NCI-H1694 treated with DMSO at 0.1 percent for 48 hours (cell line): Measurements from ENCODE around the gene MASP2.
"Not testable (repeated sequence)": the region's sequence is repeated elsewhere in the genome, so short reads cannot be mapped to it uniquely, and the experiment has no call there.

Experiments
- DNase-seq: peaks from one replicate; lab custom pipeline; 2025; lab: John Stamatoyannopoulos, UW

The MASP2 gene

GRCh38 chr1:11046625-11047365 is at the start of gene MASP2:
MASP2 (minus strand) TSS chr1:11047239; CDS start chr1:11047207, 32 bp downstream.
- no peak for DNase-seq

DNA sequence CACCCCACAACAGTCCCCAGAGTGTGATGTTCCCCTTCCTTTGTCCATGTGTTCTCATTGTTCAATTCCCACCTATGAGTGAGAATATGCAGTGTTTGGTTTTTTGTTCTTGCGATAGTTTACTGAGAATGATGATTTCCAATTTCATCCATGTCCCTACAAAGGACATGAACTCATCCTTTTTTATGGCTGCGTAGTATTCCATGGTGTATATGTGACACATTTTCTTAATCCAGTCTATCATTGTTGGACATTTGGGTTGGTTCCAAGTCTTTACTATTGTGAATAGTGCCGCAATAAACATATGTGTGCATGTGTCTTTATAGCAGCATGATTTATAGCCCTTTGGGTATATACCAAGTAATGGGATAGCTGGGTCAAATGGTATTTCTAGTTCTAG is 36.7 kb upstream of the MASP2 start:
- DNase-seq = not testable (repeated sequence)

DNA sequence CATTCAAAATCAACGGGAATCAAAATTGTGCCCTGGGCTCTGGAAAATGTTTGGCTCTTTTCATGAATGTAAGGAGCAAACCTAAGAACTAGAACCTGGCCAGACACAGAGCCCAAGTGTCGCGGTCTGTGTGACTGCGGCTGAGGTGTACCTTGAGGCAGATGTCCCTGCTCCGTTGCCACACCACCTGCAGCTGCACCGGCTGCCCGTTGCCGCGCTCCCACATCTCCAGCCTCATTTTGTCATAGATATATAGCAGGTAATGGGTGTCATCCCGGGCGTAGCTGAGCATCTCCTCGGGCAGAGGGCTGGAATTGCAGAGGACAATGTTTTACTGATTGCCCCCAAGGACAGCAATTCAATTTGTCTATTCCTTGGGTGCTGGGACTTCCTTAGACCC is 33.9 kb upstream of the MASP2 start:
- no peak for DNase-seq

DNA sequence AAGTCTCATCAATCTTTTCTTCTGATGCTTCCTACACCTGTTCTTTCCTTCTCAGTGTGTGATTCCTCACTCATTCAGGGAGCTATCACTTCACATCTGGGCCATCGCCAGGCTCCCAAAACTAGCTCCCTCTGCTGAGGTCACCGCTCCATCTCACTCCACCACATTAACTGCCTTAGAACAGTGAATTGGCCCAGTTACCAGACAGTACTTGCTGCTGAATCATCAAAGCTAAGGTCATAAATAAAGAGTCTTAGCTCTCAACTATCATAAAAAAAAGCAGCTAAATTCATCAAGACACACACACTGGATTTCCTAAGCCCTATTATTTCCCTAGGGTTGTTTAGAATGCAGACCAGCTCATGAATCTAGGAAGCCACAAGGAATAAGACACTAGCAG is 31.6 kb upstream of the MASP2 start:
- DNase-seq = no peak

DNA sequence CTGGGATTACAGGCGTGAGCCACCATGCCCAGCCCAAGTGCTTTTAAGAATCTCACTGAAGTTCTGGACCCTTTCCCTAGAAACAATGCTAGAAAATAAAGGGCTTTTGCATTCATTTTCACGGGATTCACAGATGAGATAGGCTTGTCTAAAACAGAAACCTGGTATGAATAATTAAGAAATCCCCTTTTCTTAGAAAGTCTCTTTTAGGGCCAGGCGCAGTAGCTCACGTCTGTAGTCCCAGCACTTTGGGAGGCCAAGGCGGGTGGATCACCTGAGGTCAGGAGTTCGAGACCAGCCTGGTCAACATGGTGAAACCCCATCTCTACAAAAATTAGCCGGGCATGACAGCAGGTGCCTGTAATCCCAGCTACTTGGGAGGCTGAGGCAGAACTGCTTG is 26.4 kb upstream of the MASP2 start:
- not testable (repeated sequence) for DNase-seq

DNA sequence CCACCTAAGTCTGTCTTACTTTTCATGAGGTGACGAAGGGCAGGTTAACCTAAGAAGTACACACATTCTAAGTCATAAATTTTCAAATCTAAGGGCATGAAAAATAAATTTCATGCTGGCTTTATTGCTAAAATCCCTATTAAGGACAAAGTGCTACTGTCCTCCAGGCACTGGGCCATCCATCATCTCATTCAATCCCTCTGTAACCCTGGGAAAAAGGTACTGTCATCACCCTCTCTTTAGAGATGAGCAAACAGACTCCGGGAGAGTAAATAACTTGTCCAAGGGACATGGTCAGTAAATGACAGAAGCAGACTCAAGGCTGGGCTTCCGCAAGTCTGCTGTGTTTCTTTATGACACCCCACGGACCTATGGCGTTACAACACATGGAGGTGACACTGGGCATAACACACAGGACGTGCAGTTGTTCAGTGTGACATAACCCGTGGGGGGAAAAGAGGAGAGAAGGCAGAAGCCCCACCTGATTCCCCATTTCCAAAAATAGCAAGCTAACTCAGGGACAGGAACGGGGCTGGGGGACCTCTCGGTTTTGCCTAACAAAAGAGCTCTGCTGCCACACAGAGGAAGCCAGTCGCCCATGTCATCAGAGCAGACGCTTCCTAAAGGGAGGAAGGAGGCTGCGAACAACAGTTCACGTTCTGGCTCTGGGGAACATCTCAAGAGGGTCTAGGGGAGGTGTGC is 25.3 kb upstream of the MASP2 start:
- DNase-seq = peak; percentile 42

- DNase-seq = peak; percentile 60
Observed at GRCh38 chr1:11071463-11072215, 24.6 kb upstream of the MASP2 start.

DNA sequence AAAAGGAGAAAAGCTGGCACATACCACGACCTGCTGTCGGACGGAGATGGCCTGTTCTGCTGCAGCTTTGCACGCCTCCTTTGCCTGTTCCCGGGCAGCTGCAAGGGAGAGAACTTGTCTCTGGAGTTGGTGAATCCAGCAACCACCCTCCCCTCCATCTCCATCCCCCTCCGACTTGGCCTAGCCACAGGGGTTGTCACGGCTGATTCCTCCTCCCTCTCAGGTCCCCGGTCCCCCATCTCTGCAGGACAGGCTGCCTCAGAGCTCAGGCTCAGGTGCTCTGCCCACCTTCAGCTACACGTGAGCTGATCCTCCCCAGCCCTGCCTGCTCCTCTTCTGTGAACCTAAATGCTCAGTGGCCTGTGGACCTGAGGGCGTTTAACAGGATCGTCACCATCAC is 23.8 kb upstream of the MASP2 start:
- no peak for DNase-seq

- DNase-seq = no peak
Observed at GRCh38 chr1:11068600-11069473, 21.8 kb upstream of the MASP2 start.

DNA sequence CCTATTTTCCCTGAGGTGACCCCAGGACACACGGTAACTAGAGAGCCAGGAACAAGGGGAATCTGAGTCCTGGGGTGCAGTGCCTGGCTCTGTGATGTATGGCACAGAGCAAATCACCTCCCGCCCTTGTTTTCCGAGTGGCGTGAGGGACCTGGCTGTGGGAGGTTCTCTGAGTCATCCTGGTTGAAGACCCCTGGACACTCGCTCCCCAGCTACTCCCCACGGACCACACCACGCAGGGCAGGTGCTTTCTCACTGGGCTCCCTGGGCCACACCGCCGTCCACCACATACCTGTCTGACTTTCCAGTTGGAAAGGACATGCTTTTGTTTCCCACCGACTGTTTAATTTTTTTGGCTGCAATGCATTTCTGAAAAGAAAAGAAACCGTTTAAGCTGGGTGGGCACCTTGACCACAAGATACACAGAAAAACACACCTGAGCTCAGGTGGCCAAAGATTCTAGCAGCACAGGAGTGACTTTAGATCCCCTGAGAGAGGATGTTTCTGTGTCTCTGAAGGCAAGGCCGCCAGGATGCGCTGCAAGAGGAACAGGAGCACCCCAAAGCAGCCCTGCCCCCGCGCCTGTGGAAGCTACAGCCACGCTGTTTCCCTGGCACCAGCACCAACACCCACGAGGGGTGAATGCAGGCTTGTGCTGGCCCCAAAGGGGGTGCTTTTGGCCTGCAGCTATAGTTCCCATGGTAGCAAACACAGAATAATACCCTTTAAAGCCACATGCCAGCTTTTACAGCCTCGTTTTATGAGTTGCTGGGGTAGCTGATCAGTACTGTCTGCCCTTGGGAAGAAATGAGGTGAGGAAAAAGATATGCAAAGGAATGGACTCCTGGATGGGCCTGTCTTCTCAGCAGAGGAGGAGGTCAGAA is 20.9 kb upstream of the MASP2 start:
- no peak for DNase-seq

GRCh38 chr1:11065796-11066195 is 18.8 kb upstream of the MASP2 start:
- DNase-seq = no peak

- no peak for DNase-seq
Observed at GRCh38 chr1:11064942-11065341, 17.9 kb upstream of the MASP2 start.

DNA sequence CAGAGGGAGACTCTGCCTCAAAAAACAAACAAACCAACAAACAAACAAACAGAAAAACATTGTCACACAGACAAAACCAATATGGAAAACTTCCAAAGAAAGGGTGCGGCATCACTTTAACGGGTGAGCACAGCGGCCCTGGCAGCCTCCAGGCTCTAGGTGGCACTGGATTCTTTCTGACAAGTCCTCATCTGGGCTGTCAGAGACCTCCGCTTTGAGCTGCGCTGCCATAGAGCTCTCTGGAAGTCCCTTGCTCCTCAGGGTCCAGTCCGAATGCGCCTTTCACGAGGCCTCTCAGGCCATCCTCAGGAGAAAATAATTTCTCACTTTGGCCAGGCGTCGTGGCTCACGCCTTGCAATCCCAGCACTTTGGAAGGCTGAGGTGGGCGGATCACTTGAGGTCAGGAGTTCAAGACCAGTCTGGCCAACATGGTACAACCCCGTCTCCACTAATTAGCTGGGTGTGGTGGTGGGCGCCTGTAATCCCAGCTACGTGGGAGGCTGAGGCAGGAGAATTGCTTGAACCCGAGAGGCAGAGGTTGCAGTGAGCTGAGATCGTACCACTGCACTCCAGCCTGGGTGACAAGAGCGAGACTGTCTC is 17.0 kb upstream of the MASP2 start:
- not testable (repeated sequence) for DNase-seq

DNA sequence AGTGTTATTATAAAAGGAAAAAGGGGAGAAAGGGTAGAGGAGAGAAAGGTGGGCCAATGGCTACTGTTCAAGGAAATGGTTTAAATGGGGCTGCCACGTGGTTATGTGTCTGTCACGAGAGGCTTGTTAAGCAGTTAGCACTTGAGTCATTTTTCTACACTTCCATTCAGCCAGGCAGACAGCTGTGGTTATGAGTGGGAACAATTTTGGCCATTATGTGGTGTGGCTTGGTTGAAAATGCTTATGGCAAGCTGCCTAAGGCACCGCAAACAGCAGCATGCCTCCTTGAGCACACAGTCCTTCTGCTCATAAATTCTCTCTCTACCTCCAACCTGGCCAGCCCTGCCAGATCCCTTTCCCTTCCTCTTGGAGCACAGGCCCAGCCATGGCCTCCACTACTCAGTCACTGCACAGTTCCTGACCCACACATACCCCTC is 15.9 kb upstream of the MASP2 start:
- DNase-seq = no peak

- DNase-seq = no peak
Observed at GRCh38 chr1:11061652-11062365, 14.8 kb upstream of the MASP2 start.

DNA sequence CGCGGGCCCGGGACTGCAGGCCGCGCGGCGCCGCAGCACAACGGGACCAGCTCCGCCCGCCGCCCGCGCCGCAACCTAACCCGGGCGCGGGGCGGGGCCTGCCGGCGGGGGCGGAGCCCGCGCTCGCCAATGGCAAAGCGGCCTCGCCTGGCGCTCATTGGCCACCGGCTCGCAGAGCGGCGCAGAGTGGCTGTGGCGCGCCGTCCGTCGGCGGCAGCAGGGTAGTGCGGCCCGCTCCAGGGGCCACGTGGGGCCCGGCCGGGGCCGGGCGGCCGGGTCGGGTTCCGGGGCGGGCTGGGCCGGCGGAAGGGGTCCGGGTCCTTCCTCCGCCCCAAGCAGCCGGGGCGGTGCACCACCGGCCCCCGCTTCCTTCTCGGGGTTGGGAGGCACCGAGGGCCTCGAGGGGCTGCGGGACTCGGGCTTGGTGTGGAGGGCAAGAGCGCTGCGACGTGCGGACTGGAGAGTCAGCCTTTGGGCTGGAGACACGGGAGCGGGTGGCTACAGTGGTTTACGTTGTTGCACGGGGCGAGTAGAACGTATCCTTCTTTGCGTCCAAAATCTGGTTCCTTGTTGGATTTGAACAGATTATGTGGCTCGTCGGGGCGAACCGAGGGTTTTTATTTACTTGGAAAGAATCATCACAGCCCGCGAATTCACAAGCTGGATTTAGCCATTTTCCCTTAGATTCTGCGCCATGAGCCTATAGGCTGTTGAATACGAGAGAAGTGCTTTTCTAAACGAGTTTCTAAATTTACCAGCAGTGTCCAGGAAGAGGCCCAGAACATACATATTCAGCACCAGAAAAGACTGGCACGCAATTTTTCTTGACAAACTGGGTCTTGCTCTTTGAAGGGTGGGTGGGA is 13.2 kb upstream of the MASP2 start, which contains the start of gene SRM:
SRM (minus strand) TSS at position 51 of the 863 bp plus-strand sequence. CDS start 75 bp downstream, outside the sequence.
- DNase-seq = peak; percentile 71

DNA sequence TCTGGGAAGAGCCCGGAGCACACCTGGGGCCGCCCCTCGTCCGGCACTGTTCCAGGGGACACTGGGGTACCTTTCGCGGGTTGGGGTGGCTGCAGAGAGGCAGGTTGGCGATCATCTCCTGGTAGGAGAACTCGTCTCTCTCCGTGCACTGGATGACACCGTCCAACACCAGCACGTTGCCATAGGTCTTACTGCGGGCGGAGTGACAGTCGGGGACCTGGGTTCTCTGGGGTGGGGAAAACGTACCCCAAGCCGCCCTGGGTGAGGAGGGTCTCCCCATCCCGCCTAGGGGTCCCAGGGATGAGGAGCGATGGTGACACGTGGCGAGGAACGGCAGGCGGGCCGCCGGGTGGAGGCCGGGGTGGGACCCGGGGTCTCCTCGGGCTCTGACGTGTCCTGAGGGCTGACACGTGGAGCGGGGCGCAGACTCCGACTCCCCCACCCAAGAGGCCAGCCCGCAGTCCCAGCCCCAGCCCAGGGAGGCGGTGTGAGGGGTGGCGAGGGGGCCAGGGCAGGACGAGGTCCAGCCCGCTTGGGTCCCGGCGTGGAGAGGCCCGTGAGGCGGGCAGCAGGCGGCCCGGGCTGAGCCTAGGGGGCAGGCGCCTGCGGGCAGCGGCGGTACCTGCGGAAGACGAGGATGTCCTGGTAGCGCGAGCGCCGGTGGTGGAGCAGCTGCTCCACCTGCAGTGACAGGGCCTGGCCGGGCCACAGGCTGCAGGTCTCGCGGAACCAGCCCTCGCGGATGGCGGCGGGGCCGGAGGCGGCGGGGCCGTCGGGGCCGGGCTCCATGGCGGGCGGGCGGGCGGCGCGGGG is 12.3 kb upstream of the MASP2 start:
- DNase-seq = no peak
